ENCODE data around the gene EFR3B.

EFR3B gene

GRCh38 chr2:25018681-25019080 is 23.2 kb upstream of the EFR3B start:
- no peaks in the 10 kb centered on the region for H3K9me3 ChIP-seq (ENCODE audit: control insufficient read depth, insufficient read depth, low read length)
- H3K9ac ChIP-seq (ENCODE audit: low read depth, low read length), result no peak overlapping the region
- no peaks in the 10 kb centered on the region for H3K4me1 ChIP-seq (ENCODE audit: control insufficient read depth, insufficient read depth, low read length)
- no peak overlapping the region for H3K4me3 ChIP-seq (ENCODE audit: low read depth, low read length)
- no peaks in the 10 kb centered on the region for H3K36me3 ChIP-seq (ENCODE audit: control insufficient read depth, insufficient read depth, low read length)
- no peaks in the 10 kb centered on the region for H3K27me3 ChIP-seq (ENCODE audit: control insufficient read depth, insufficient read depth, low read length)

DNA sequence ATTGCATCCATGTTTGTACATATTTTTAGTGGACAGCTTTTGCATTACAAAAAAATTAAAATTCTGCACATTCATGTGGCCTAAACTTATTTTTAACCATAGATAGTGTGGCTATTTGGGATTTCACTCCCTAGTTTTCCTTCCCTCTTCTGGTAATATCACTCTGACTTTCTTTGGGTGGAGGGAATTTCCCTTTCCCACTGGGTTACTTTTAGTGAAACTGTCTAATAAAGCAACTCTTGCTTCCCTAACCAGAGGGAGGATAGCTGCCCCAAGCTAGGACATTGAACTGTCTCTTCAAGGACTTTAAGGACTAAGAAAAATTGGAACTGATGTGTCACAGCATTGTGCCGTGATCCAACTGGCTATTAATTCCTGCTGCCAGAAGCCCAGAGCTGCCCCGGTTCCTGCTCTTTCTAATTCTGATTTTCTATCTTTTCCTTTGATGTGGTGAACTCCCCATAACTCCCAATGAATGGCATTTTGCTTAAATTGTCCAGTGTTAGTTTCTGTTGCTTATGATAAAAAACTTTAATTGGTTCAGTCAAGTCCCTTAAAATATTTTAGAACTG is 20.0 kb upstream of the EFR3B start:
- H3K9me3 ChIP-seq (ENCODE audit: control insufficient read depth, insufficient read depth, low read length), result no peaks in the 10 kb centered on the region
- no peak overlapping the region for H3K9ac ChIP-seq (ENCODE audit: low read depth, low read length)
- H3K36me3 ChIP-seq (ENCODE audit: control insufficient read depth, insufficient read depth, low read length), result no peaks in the 10 kb centered on the region

DNA sequence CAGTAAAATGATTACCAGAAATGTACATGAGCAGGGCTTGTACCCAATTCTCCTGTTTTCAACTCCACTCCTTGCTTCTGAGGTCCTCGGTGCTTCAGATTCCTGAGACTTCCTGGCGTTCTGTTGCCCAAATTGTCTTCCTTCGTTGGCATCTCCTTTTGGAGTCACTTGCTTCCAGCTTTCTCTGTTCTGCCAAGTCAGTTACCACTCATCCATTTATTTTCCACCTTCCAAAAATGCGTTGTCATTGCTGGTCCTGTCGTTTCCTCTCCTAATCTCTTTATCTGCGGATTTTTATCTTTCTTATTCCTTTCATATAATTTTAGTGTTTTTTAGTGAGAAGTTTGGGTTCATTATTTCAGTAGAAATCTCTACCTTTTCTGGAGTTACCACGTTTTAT is 18.5 kb upstream of the EFR3B start:
- H3K4me3 ChIP-seq (ENCODE audit: low read depth, low read length), result no peak overlapping the region
- H3K9ac ChIP-seq (ENCODE audit: low read depth, low read length), result no peak overlapping the region
- no peaks in the 10 kb centered on the region for H3K27me3 ChIP-seq (ENCODE audit: control insufficient read depth, insufficient read depth, low read length)
- H3K36me3 ChIP-seq (ENCODE audit: control insufficient read depth, insufficient read depth, low read length), result no peaks in the 10 kb centered on the region
- H3K9me3 ChIP-seq (ENCODE audit: control insufficient read depth, insufficient read depth, low read length), result no peaks in the 10 kb centered on the region
- no peaks in the 10 kb centered on the region for H3K4me1 ChIP-seq (ENCODE audit: control insufficient read depth, insufficient read depth, low read length)

More for the DNA sequence above, 20.0 kb upstream of the EFR3B start:
- Histone ChIP-seq H3K4me1 (ENCODE audit: control insufficient read depth, insufficient read depth, low read length) (no peaks in the 10 kb centered on the region), H3K27me3 (ENCODE audit: control insufficient read depth, insufficient read depth, low read length) (no peaks in the 10 kb centered on the region), H3K4me3 (ENCODE audit: low read depth, low read length) (no peak overlapping the region)

DNA sequence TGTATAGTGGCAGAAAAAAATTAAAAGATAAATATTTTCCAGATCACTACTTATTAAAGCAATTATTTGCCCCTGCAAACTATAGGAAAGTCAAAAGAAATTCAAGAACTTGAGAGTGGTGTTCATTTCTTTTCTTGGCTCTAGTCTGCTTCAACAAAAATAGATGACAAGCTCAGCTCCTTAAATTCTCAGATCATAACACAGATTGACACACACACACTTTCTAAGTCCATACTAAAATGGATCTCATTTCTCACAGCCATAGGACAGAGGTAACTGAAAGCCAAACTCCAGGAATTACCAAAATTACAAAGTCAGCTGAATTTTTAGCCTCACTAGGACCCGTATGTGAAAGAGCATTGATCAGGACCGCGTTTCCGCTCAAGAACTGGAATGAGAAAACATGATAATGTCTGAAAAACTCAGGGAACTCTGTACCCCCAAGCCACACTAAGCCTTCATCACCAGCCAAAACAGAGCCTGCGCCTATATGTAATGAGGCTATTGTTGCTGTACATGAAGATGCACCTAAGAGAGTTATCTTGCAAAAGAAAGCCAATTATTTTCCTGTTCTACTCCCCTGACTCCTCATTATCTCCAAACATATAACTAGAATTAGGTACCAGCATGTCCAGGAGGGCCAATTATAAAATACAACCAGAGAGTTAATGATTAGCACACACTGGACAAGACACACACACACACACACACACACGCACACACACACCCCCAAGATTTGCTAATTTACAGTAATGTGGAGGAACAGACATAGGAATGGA is 16.5 kb upstream of the EFR3B start:
- H3K36me3 ChIP-seq (ENCODE audit: control insufficient read depth, insufficient read depth, low read length), result no peaks in the 10 kb centered on the region
- no peaks in the 10 kb centered on the region for H3K27me3 ChIP-seq (ENCODE audit: control insufficient read depth, insufficient read depth, low read length)
- H3K9ac ChIP-seq (ENCODE audit: low read depth, low read length), result no peak overlapping the region
- H3K4me1 ChIP-seq (ENCODE audit: control insufficient read depth, insufficient read depth, low read length), result no peaks in the 10 kb centered on the region
- H3K9me3 ChIP-seq (ENCODE audit: control insufficient read depth, insufficient read depth, low read length), result no peaks in the 10 kb centered on the region
- H3K4me3 ChIP-seq (ENCODE audit: low read depth, low read length), result no peak overlapping the region

DNA sequence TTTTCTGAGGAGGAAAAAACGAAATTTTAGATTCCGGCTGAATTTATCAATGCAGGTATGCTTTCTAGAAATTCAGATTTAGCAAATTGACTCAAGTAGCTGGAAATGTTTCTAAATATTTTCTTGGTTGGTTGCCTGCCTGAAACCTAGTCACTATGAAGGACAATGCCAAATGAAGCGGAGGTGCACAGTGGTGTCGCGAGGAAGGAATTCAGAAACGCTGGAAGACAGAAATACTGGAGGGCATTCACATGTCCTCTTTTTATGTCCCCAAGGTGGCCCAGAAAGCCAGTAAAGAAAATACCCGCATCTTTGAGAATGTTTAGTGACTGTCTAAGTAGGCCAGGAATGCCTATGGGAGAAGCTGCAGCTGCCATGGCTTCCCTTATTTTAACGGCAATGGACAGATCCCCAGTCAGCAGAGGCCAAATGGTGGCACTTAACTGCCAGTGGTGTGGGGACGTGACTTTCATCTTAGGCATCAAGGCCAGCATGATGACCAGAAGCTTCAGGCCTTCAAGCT is 15.8 kb upstream of the EFR3B start:
- H3K9me3 ChIP-seq (ENCODE audit: control insufficient read depth, insufficient read depth, low read length), result no peaks in the 10 kb centered on the region

GRCh38 chr2:25029183-25029554 is 12.7 kb upstream of the EFR3B start:
- Histone ChIP-seq H3K27me3 (ENCODE audit: control insufficient read depth, insufficient read depth, low read length) (no peaks in the 10 kb centered on the region), H3K36me3 (ENCODE audit: control insufficient read depth, insufficient read depth, low read length) (no peaks in the 10 kb centered on the region), H3K9me3 (ENCODE audit: control insufficient read depth, insufficient read depth, low read length) (no peaks in the 10 kb centered on the region), H3K4me3 (ENCODE audit: low read depth, low read length) (no peak overlapping the region), H3K4me1 (ENCODE audit: control insufficient read depth, insufficient read depth, low read length) (no peaks in the 10 kb centered on the region), H3K9ac (ENCODE audit: low read depth, low read length) (no peak overlapping the region)

More for the DNA sequence above, 15.8 kb upstream of the EFR3B start:
- H3K36me3 ChIP-seq (ENCODE audit: control insufficient read depth, insufficient read depth, low read length), result no peaks in the 10 kb centered on the region
- H3K4me1 ChIP-seq (ENCODE audit: control insufficient read depth, insufficient read depth, low read length), result no peaks in the 10 kb centered on the region
- H3K27me3 ChIP-seq (ENCODE audit: control insufficient read depth, insufficient read depth, low read length), result no peaks in the 10 kb centered on the region
- no peak overlapping the region for H3K9ac ChIP-seq (ENCODE audit: low read depth, low read length)
- H3K4me3 ChIP-seq (ENCODE audit: low read depth, low read length), result no peak overlapping the region

GRCh38 chr2:25030702-25031101 is 11.2 kb upstream of the EFR3B start:
- no peaks in the 10 kb centered on the region for H3K27me3 ChIP-seq (ENCODE audit: control insufficient read depth, insufficient read depth, low read length)
- H3K9me3 ChIP-seq (ENCODE audit: control insufficient read depth, insufficient read depth, low read length), result no peaks in the 10 kb centered on the region
- H3K9ac ChIP-seq (ENCODE audit: low read depth, low read length), result no peak overlapping the region
- H3K4me1 ChIP-seq (ENCODE audit: control insufficient read depth, insufficient read depth, low read length), result no peaks in the 10 kb centered on the region
- H3K4me3 ChIP-seq (ENCODE audit: low read depth, low read length), result no peak overlapping the region
- H3K36me3 ChIP-seq (ENCODE audit: control insufficient read depth, insufficient read depth, low read length), result no peaks in the 10 kb centered on the region

DNA sequence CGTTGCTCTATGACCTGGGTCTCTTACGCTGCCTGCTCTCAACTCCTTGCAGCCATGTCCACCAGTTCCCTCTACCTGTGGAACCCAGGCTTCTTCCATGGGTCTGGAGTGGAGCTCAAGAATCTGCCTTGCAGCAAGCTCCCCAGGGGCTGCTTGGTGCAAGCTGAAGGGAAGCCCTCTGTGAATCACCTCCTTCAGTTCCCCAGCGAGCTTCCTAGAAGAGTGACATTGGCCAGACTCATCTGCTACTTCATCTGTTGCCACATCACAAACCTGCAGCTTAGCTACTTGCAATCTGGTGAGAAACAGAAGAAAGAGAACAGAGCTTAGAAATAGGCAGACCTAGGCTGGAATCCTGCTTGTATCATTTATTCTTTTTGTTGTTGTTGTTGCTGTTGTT is 9.8 kb upstream of the EFR3B start:
- Histone ChIP-seq H3K9ac (ENCODE audit: low read depth, low read length) (no peak overlapping the region), H3K4me1 (ENCODE audit: control insufficient read depth, insufficient read depth, low read length) (no peaks in the 10 kb centered on the region), H3K36me3 (ENCODE audit: control insufficient read depth, insufficient read depth, low read length) (no peaks in the 10 kb centered on the region), H3K27me3 (ENCODE audit: control insufficient read depth, insufficient read depth, low read length) (no peaks in the 10 kb centered on the region), H3K9me3 (ENCODE audit: control insufficient read depth, insufficient read depth, low read length) (no peaks in the 10 kb centered on the region), H3K4me3 (ENCODE audit: low read depth, low read length) (no peak overlapping the region)

GRCh38 chr2:25032901-25033300 is 9.0 kb upstream of the EFR3B start:
- no peak overlapping the region for H3K9ac ChIP-seq (ENCODE audit: low read depth, low read length)
- no peaks in the 10 kb centered on the region for H3K36me3 ChIP-seq (ENCODE audit: control insufficient read depth, insufficient read depth, low read length)
- H3K9me3 ChIP-seq (ENCODE audit: control insufficient read depth, insufficient read depth, low read length), result no peaks in the 10 kb centered on the region
- H3K4me3 ChIP-seq (ENCODE audit: low read depth, low read length), result no peak overlapping the region
- no peaks in the 10 kb centered on the region for H3K4me1 ChIP-seq (ENCODE audit: control insufficient read depth, insufficient read depth, low read length)
- H3K27me3 ChIP-seq (ENCODE audit: control insufficient read depth, insufficient read depth, low read length), result no peaks in the 10 kb centered on the region

GRCh38 chr2:25034081-25034480 is 7.8 kb upstream of the EFR3B start:
- Histone ChIP-seq H3K36me3 (ENCODE audit: control insufficient read depth, insufficient read depth, low read length) (no peaks in the 10 kb centered on the region), H3K4me1 (ENCODE audit: control insufficient read depth, insufficient read depth, low read length) (no peaks in the 10 kb centered on the region), H3K9me3 (ENCODE audit: control insufficient read depth, insufficient read depth, low read length) (no peaks in the 10 kb centered on the region), H3K27me3 (ENCODE audit: control insufficient read depth, insufficient read depth, low read length) (no peaks in the 10 kb centered on the region), H3K4me3 (ENCODE audit: low read depth, low read length) (no peak overlapping the region), H3K9ac (ENCODE audit: low read depth, low read length) (no peak overlapping the region)

DNA sequence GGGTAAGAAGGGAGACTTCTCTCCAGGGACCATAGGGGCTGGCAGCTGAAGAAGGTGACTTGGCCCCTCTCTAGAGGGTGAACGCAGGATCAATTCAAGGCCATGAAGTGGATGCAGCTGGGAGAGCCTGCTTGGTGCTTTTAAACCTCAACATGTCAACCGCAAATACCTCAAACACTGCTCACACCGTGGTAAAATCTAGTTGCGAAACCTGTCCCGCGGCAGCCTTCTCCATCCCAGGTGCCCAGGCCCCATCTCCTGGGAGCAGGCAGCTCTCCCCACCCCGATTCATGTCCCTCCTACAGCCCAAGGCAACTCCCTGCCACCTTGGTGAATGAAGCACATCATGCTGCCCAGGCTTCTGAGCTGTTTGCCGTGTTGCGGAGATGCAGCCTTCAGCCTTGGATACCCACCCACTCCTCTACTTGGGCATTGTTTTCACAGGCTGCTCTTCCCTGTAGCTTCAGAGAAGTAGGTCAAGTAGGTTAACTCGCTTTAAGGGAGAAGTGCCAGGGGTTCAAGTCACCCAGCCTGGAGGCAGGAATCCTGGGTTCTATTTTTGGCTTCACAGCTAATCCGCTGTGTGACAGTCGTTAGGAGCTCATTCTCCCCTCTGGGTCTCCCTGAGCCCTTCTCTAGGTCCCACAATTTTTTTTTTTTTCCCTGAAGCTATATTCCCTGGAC is 6.2 kb upstream of the EFR3B start:
- Histone ChIP-seq H3K9ac (ENCODE audit: low read depth, low read length) (no peak overlapping the region), H3K4me3 (ENCODE audit: low read depth, low read length) (no peak overlapping the region), H3K4me1 (ENCODE audit: control insufficient read depth, insufficient read depth, low read length) (no peaks in the 10 kb centered on the region), H3K9me3 (ENCODE audit: control insufficient read depth, insufficient read depth, low read length) (no peaks in the 10 kb centered on the region), H3K27me3 (ENCODE audit: control insufficient read depth, insufficient read depth, low read length) (peaks cover 4% of the 10 kb centered on the region), H3K36me3 (ENCODE audit: control insufficient read depth, insufficient read depth, low read length) (no peaks in the 10 kb centered on the region)

GRCh38 chr2:25036221-25036559 is 5.7 kb upstream of the EFR3B start:
- no peak overlapping the region for H3K4me3 ChIP-seq (ENCODE audit: low read depth, low read length)
- H3K9me3 ChIP-seq (ENCODE audit: control insufficient read depth, insufficient read depth, low read length), result no peaks in the 10 kb centered on the region
- H3K36me3 ChIP-seq (ENCODE audit: control insufficient read depth, insufficient read depth, low read length), result no peaks in the 10 kb centered on the region
- H3K27me3 ChIP-seq (ENCODE audit: control insufficient read depth, insufficient read depth, low read length), result peaks cover 5% of the 10 kb centered on the region
- no peak overlapping the region for H3K9ac ChIP-seq (ENCODE audit: low read depth, low read length)
- H3K4me1 ChIP-seq (ENCODE audit: control insufficient read depth, insufficient read depth, low read length), result no peaks in the 10 kb centered on the region
